PC-9 (cell line): Measurements from ENCODE around the gene IFIT2. TPM values are rescaled to one million over a fixed set of nuclear protein-coding genes. Genes with fewer than 3 reads are reported as not detected.

Experiments
- BruUV-seq: library from RNA; stranded (reverse); fragments of 400-500 nt; replicated peaks from 2 replicates; lab custom pipeline; 2021; lab: Mats Ljungman, UMichigan
- CTCF ChIA-PET: fragments of 300-600 bp; sonication (Branson Sonifier 250); formaldehyde crosslinking; loops from one replicate; lab custom pipeline; 2022; ENCODE audit warnings: antibody characterized with exemption; lab: Charles Lee
- POLR2A ChIA-PET: fragments of 300-600 bp; sonication (Branson Sonifier 250); formaldehyde crosslinking; loops from one replicate; lab custom pipeline; 2022; ENCODE audit warnings: antibody characterized with exemption; ENCODE audit not compliant: unreplicated experiment; lab: Charles Lee
- DNase-seq, 2 experiments: peaks; one replicate each; pipeline versions ENCODE4 v3.0.0 to v3.0.0-alpha.2; 2015 to 2022; ENCODE audit warnings: mixed read lengths in 1 of 2
- H2AFZ ChIP-seq: fragments of 200-600 bp; sonication (generic); 2 replicates; pipeline ENCODE4 v1.8.1; 2017; ENCODE audit warnings: antibody characterized with exemption
- H3F3A ChIP-seq: fragments of 200-600 bp; sonication (generic); 2 replicates; pipeline ENCODE4 v1.8.1; 2017; ENCODE audit warnings: antibody characterized with exemption, mild to moderate bottlenecking, low read depth; ENCODE audit not compliant: insufficient read depth
- H3K27ac ChIP-seq: fragments of 200-600 bp; sonication (generic); 2 replicates; pipeline ENCODE4 v1.6.1; 2016; ENCODE audit warnings: mixed run types
- H3K27me3 ChIP-seq: fragments of 200-600 bp; sonication (generic); 2 replicates; pipeline ENCODE4 v1.6.1; 2016; ENCODE audit warnings: low read depth, mixed run types; ENCODE audit not compliant: insufficient read depth
- H3K36me3 ChIP-seq: fragments of 200-600 bp; sonication (generic); 2 replicates; pipeline ENCODE4 v1.6.1; 2016; ENCODE audit warnings: low read depth, mixed run types
- H3K4me1 ChIP-seq: fragments of 200-600 bp; sonication (generic); replicated peaks from 2 replicates; pipeline ENCODE4 v1.6.1; 2016; ENCODE audit warnings: mixed run types; ENCODE audit not compliant: insufficient read depth
- H3K4me2 ChIP-seq: fragments of 200-600 bp; sonication (generic); 2 replicates; pipeline ENCODE4 v1.6.1; 2017; ENCODE audit warnings: mixed run types
- H3K4me3 ChIP-seq: fragments of 200-600 bp; sonication (generic); 2 replicates; pipeline ENCODE4 v1.6.1; 2016; ENCODE audit warnings: mixed run types
- H3K79me2 ChIP-seq: fragments of 200-600 bp; sonication (generic); 2 replicates; pipeline ENCODE4 v1.6.1; 2017; ENCODE audit warnings: low read depth, mixed run types
- H3K9me2 ChIP-seq: fragments of 200-600 bp; sonication (generic); 2 replicates; pipeline ENCODE4 v1.8.1; 2017; ENCODE audit warnings: mild to moderate bottlenecking; ENCODE audit not compliant: insufficient read depth
- H3K9me3 ChIP-seq: fragments of 200-600 bp; sonication (generic); 2 replicates; pipeline ENCODE4 v1.8.1; 2016; ENCODE audit warnings: low read depth; ENCODE audit not compliant: insufficient read depth
- H4K20me1 ChIP-seq: fragments of 200-600 bp; sonication (generic); 2 replicates; pipeline ENCODE4 v1.8.1; 2017; ENCODE audit not compliant: insufficient read depth
- CTCF ChIP-seq: fragments of 200-600 bp; sonication (generic); conservative IDR thresholded peaks from 2 replicates; pipeline ENCODE4 v1.6.1; 2017; ENCODE audit warnings: mixed run types, antibody characterized with exemption, mild to moderate bottlenecking, moderate library complexity
- EZH2 ChIP-seq: fragments of 200-600 bp; sonication (generic); IDR thresholded peaks from 2 replicates; pipeline ENCODE4 v1.8.0; 2017; ENCODE audit warnings: antibody characterized with exemption, low read depth
- intact Hi-C: fragments of 100-400 bp; cut with micrococcal nuclease; formaldehyde crosslinking; loops from one replicate; pipeline ENCODE4 v1.10.0; 2022; ENCODE audit not compliant: unreplicated experiment
- total RNA-seq: library from RNA; stranded (reverse); gene quantifications from 2 replicates; pipeline ENCODE4 v1.2.3, GENCODE V29; 2021

The IFIT2 gene
- total RNA-seq, 1 experiment from 2014 or later, result 4.4 TPM

GRCh38 chr10:89295597-89295996 is 6.2 kb upstream of the IFIT2 start:
- ChIA-PET CTCF (no interaction called here), POLR2A (no interaction called here)

DNA sequence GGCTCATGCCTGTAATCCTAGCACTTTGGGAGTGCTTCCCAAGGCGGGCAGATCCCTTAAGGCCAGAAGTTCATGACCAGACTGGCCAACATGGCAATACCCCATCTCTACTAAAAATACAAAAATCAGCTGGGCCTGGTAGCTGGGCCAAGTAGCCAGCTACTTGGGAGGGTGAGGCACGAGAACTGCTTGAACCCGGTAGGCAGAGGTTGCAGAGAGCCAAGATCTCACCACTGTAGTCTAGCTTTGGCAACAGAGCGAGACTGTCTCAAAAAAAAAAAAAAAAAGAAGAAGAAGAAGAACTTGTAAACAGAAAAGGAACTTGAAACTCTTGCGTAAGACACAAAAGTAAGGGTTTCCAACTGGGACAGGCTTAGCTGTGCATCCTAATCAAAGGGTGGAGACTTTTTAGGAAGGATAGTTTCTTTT is 5.6 kb upstream of the IFIT2 start:
- Histone ChIP-seq H3K9me2 (no peaks in the 10 kb centered on the region), H2AFZ (no peak overlapping the region), H3K4me3 (no peak overlapping the region), H3K36me3 (no peaks in the 10 kb centered on the region), H3K4me2 (no peak overlapping the region; the same call in 1 of the 2 replicates), H3K4me1 (peaks cover 14% of the 10 kb centered on the region), H3K27ac (peak overlapping the region; percentile 72), H3K79me2 (no peaks in the 10 kb centered on the region), H4K20me1 (no peaks in the 10 kb centered on the region), H3K27me3 (no peaks in the 10 kb centered on the region), H3F3A (no peaks in the 10 kb centered on the region; the same call in 1 of the 2 replicates), H3K9me3 (no peaks in the 10 kb centered on the region; the same call in 1 of the 2 replicates)
- intact Hi-C loops, result no loop called here
- no peak for TF ChIP-seq CTCF
- TF ChIP-seq EZH2, result no peak
- BruUV-seq, result no TSS peak
- POLR2A ChIA-PET, result no interaction called here
- CTCF ChIA-PET, result no interaction called here
- no peak for DNase-seq

More at GRCh38 chr10:89295597-89295996, 6.2 kb upstream of the IFIT2 start:
- Histone ChIP-seq H3K9me3 (no peaks in the 10 kb centered on the region; the same call in 1 of the 2 replicates), H3K4me3 (no peak overlapping the region), H3K4me1 (peaks cover 9% of the 10 kb centered on the region), H3K36me3 (no peaks in the 10 kb centered on the region), H2AFZ (no peak overlapping the region), H3F3A (no peaks in the 10 kb centered on the region), H4K20me1 (no peaks in the 10 kb centered on the region), H3K9me2 (no peaks in the 10 kb centered on the region), H3K79me2 (no peaks in the 10 kb centered on the region), H3K27me3 (no peaks in the 10 kb centered on the region), H3K27ac (peak overlapping the region; percentile 72), H3K4me2 (peak overlapping the region; percentile 3)
- intact Hi-C loops, result no loop called here
- TF ChIP-seq EZH2 (no peak), CTCF (no peak)
- DNase-seq, result peak in 1 of 2 experiments; percentile 59
- no TSS peak for BruUV-seq

DNA sequence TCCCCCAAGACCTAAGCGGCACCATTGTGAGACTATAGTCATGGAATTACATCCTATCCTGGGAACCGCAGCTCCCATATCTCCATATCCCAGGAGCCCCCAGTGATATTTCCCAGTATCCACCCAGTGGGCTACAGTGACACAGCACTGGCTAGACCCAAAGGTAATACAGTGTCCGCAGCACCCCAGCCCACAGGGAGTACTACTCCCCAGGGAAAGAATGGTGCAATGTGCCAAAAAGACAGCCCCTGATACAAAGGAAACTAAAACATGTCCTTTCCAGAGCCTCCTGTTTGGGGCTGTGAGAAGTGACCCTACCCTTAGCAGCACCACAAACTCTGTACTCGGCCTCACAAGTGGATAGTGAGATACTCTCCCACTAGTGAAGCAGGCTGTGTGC is 4.5 kb upstream of the IFIT2 start:
- Histone ChIP-seq H3K9me2 (no peaks in the 10 kb centered on the region), H4K20me1 (no peaks in the 10 kb centered on the region), H3K79me2 (no peaks in the 10 kb centered on the region), H2AFZ (no peak overlapping the region), H3K4me3 (no peak overlapping the region), H3K27me3 (no peaks in the 10 kb centered on the region), H3K4me2 (no peak overlapping the region), H3K27ac (no peak overlapping the region), H3K36me3 (no peaks in the 10 kb centered on the region), H3F3A (peaks cover 10% of the 10 kb centered on the region; the same call in 1 of the 2 replicates), H3K4me1 (peaks cover 22% of the 10 kb centered on the region), H3K9me3 (no peaks in the 10 kb centered on the region; the same call in 1 of the 2 replicates)
- BruUV-seq, result no TSS peak
- TF ChIP-seq CTCF, result no peak
- DNase-seq, result no peak
- ChIA-PET POLR2A (no interaction called here), CTCF (no interaction called here)
- intact Hi-C loops, result no loop called here
